Mesothelial cell of epicardium (in vitro differentiated cells): ENCODE measurements around the gene PDE8A. TPM values are rescaled to one million over a fixed set of nuclear protein-coding genes. Genes with fewer than 3 reads are reported as not detected.

Experiments
- DNase-seq, 2 experiments: peaks; one replicate each; pipeline ENCODE4 v3.0.0; 2021; ENCODE audit warnings: low spot score in 2 of 2; ENCODE audit not compliant: unreplicated experiment in 2 of 2
- H3K27ac Mint-ChIP-seq: 2 replicates; pipeline ENCODE4 v1.8.0; 2021; ENCODE audit warnings: mixed read lengths
- H3K27me3 Mint-ChIP-seq: 2 replicates; pipeline ENCODE4 v1.8.0; 2021; ENCODE audit warnings: low read depth, mixed read lengths
- H3K36me3 Mint-ChIP-seq: 2 replicates; pipeline ENCODE4 v1.8.0; 2021; ENCODE audit warnings: mixed read lengths
- H3K4me1 Mint-ChIP-seq: 2 replicates; pipeline ENCODE4 v1.8.0; 2021; ENCODE audit warnings: mixed read lengths
- H3K4me3 Mint-ChIP-seq: 2 replicates; pipeline ENCODE4 v1.8.0; 2021; ENCODE audit warnings: mild to moderate bottlenecking, moderate library complexity, mixed read lengths
- H3K9me3 Mint-ChIP-seq: 2 replicates; pipeline ENCODE4 v1.8.0; 2021; ENCODE audit warnings: mixed read lengths
- total RNA-seq: library from RNA; stranded (reverse); gene quantifications from 3 replicates; pipeline ENCODE4 v1.2.1, GENCODE V29; 2021
- TF ChIP-seq, protein P1 (sequence below): fragments of 200-600 bp; sonication (generic); IDR thresholded peaks from one replicate; pipeline ENCODE4 v1.5.0; 2021; ENCODE audit warnings: antibody characterized with exemption; ENCODE audit not compliant: unreplicated experiment

Gene PDE8A
- total RNA-seq, 1 donor from 2014 or later, result 36.7 TPM

DNA sequence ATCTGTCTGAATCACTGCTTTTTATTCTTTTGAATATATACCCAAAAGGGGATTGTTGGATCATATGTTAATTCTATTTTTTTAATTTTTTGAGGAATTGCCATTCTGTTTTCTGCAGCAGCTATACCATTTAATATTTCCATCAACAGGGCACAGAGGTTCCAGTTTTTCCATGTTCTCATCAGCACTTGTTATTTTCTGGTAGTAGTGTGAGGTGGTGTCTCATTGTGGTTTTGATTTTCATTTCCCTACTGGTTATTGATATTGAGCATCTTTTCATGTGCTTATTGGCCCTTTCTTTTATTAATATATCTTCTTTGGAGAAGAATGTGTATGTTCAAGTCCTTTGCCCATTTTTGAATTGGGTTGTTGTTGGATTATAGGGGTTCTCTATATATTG is 68.1 kb downstream of the PDE8A start:
- H3K4me3 Mint-ChIP-seq, result no peak overlapping the region
- TF ChIP-seq, protein P1, sequence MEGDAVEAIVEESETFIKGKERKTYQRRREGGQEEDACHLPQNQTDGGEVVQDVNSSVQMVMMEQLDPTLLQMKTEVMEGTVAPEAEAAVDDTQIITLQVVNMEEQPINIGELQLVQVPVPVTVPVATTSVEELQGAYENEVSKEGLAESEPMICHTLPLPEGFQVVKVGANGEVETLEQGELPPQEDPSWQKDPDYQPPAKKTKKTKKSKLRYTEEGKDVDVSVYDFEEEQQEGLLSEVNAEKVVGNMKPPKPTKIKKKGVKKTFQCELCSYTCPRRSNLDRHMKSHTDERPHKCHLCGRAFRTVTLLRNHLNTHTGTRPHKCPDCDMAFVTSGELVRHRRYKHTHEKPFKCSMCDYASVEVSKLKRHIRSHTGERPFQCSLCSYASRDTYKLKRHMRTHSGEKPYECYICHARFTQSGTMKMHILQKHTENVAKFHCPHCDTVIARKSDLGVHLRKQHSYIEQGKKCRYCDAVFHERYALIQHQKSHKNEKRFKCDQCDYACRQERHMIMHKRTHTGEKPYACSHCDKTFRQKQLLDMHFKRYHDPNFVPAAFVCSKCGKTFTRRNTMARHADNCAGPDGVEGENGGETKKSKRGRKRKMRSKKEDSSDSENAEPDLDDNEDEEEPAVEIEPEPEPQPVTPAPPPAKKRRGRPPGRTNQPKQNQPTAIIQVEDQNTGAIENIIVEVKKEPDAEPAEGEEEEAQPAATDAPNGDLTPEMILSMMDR, result no peak

DNA sequence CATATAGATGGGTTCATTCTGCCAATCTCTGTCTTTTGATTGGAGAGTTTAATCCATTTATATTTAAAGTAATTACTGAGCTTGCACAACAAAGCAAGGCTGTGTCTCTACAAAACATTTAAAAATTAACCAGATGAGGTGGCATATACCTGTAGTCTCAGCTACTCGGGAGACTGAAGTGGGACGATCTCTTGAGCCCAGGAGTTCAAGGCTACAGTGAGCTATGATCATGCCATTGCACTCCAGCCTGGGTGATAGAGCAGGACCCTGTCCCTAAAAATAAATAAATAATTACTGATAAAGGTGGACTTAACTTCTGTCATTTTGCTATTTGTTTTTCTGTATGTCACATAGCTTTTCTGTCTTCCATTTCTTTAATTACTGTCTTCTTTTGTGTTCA is 78.1 kb downstream of the PDE8A start:
- Mint-ChIP-seq H3K4me1 (no peaks in the 10 kb centered on the region), H3K27ac (no peak overlapping the region), H3K36me3 (peaks cover 42% of the 10 kb centered on the region), H3K9me3 (peaks cover 52% of the 10 kb centered on the region), H3K4me3 (no peak overlapping the region), H3K27me3 (no peaks in the 10 kb centered on the region)
- no peak for DNase-seq
- TF ChIP-seq, protein P1, result no peak

More for the DNA sequence above, 68.1 kb downstream of the PDE8A start:
- H3K9me3 Mint-ChIP-seq, result peaks cover 23% of the 10 kb centered on the region
- no peaks in the 10 kb centered on the region for H3K27me3 Mint-ChIP-seq
- H3K4me1 Mint-ChIP-seq, result peaks cover 15% of the 10 kb centered on the region
- H3K27ac Mint-ChIP-seq, result no peak overlapping the region
- DNase-seq, result no peak
- H3K36me3 Mint-ChIP-seq, result peaks cover 12% of the 10 kb centered on the region

DNA sequence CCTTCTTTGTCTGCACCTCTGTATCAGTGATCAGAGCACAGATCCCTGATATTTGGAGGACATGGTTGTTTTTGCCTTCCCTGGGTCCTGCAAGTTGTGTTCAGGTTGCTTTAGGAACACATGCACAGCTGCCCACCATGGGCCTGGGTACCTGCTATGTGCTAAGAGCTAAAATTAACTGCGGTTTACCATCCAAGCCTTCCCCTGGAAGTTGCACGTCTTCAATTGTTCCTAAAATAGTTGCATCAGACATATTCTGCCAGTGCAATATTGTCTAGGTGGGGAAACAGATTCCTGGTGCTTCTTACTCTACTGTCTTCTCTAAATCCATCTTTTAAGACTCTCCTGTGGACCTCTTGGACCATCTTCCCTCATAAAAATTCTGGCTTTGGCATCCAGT is 80.9 kb downstream of the PDE8A start:
- TF ChIP-seq, protein P1, result no peak
- Mint-ChIP-seq H3K27ac (no peak overlapping the region), H3K4me3 (no peak overlapping the region), H3K27me3 (no peaks in the 10 kb centered on the region), H3K9me3 (peaks cover 39% of the 10 kb centered on the region), H3K36me3 (peaks cover 29% of the 10 kb centered on the region), H3K4me1 (no peaks in the 10 kb centered on the region)
- no peak for DNase-seq

DNA sequence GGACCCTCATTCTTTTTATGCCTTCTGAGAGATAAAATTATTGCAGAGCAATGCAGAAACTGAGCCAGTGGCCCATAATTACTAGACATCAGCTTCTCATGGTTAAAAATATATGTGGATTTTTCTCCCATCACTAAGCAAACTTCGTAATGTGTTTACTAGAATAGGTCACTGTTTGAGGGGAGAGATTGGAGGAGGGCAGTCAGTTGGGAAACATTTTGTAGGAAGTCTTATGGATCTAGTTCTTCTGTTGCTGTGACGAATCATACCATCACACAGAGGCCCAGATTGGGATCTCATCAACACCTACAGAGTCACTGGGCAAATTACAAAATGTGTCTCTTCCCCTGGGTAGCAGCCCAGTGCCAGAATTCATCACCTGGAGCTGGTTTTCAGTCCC is 81.4 kb downstream of the PDE8A start:
- H3K4me1 Mint-ChIP-seq, result no peaks in the 10 kb centered on the region
- peaks cover 33% of the 10 kb centered on the region for H3K9me3 Mint-ChIP-seq
- no peak overlapping the region for H3K27ac Mint-ChIP-seq
- no peaks in the 10 kb centered on the region for H3K27me3 Mint-ChIP-seq
- peaks cover 28% of the 10 kb centered on the region for H3K36me3 Mint-ChIP-seq
- TF ChIP-seq, protein P1, result no peak
- H3K4me3 Mint-ChIP-seq, result no peak overlapping the region
- DNase-seq, result no peak

DNA sequence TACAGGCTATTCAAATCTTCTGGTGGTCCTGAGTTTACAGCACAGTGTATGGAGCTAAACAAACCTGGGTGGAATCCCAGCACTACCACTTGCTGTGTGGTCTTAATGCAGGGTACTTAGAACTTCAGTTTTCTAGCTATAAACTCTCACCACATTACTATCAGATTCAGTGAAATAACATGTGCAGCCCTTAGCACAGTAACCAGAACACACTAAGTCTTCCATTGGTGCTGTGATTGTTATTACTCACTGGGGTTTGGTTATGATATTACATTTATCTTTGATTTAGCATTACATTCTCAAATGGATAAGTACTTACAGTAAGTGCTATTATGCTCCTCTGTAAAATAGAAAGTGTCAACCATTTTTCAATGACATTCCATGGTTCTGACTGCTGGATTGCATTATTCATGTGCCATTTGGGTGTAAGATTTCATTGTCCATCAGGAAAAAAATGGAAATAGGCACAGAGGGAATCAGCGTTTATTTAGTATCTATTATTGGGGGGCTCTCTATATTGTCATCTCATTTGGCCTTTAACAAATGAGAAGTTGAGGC is 81.9 kb downstream of the PDE8A start:
- Mint-ChIP-seq H3K27ac (no peak overlapping the region), H3K4me1 (no peaks in the 10 kb centered on the region), H3K36me3 (peaks cover 25% of the 10 kb centered on the region), H3K4me3 (no peak overlapping the region), H3K9me3 (peaks cover 29% of the 10 kb centered on the region), H3K27me3 (no peaks in the 10 kb centered on the region)
- TF ChIP-seq, protein P1, result no peak
- no peak for DNase-seq

DNA sequence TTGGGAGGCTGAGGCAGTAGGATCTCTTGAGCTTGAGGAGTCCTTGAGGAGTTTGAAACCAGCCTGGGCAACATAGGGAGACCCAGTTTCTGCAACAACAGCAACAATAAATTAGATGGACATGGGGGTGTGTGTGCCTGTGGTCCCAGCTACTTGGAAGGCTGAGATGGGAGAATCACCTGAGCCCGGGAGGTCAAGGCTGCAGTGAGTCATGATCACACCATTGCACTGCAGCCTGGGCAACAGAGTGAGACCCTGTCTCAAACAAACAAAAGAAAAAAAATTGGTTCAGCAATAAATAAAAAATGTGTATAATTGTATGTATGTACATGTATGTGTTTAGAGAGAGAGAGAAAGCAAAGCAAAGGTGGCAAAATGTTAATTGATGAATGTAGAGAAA is 83.1 kb downstream of the PDE8A start:
- peaks cover 18% of the 10 kb centered on the region for H3K9me3 Mint-ChIP-seq
- TF ChIP-seq, protein P1, result no peak
- H3K27me3 Mint-ChIP-seq, result no peaks in the 10 kb centered on the region
- DNase-seq, result no peak
- H3K36me3 Mint-ChIP-seq, result peaks cover 18% of the 10 kb centered on the region
- H3K4me1 Mint-ChIP-seq, result no peaks in the 10 kb centered on the region
- no peak overlapping the region for H3K4me3 Mint-ChIP-seq
- no peak overlapping the region for H3K27ac Mint-ChIP-seq
